WTC11 (cell line): ENCODE measurements around the gene EPHA1.

ENCODE experiments used
- FOXJ3 ChIP-seq: sonication (generic); formaldehyde crosslinking; IDR thresholded peaks from 2 replicates; pipeline ENCODE4 v1.9.0; 2021; ENCODE audit warnings: missing genetic modification reagents, mild to moderate bottlenecking, borderline replicate concordance
- SMAD4 ChIP-seq: sonication (generic); formaldehyde crosslinking; IDR thresholded peaks from 2 replicates; pipeline ENCODE4 v1.8.0; 2022; ENCODE audit warnings: mild to moderate bottlenecking, missing genetic modification reagents
- TEAD4 ChIP-seq: sonication (generic); formaldehyde crosslinking; IDR thresholded peaks from 2 replicates; pipeline ENCODE4 v1.8.0; 2022; ENCODE audit warnings: mild to moderate bottlenecking, missing genetic modification reagents
- USF1 ChIP-seq: sonication (generic); formaldehyde crosslinking; IDR thresholded peaks from 2 replicates; pipeline ENCODE4 v1.8.0; 2022; ENCODE audit warnings: mild to moderate bottlenecking, missing genetic modification reagents
- TF ChIP-seq, protein P1 (sequence below): fragments of 200-600 bp; IDR thresholded peaks from 2 replicates; pipeline ENCODE4 v1.8.0; 2022; ENCODE audit warnings: antibody characterized with exemption

- TF ChIP-seq USF1 (CRISPR knock-in tag) (no peak), TEAD4 (CRISPR knock-in tag) (no peak), SMAD4 (CRISPR knock-in tag) (no peak), FOXJ3 (CRISPR knock-in tag) (no peak)
- TF ChIP-seq, protein P1, sequence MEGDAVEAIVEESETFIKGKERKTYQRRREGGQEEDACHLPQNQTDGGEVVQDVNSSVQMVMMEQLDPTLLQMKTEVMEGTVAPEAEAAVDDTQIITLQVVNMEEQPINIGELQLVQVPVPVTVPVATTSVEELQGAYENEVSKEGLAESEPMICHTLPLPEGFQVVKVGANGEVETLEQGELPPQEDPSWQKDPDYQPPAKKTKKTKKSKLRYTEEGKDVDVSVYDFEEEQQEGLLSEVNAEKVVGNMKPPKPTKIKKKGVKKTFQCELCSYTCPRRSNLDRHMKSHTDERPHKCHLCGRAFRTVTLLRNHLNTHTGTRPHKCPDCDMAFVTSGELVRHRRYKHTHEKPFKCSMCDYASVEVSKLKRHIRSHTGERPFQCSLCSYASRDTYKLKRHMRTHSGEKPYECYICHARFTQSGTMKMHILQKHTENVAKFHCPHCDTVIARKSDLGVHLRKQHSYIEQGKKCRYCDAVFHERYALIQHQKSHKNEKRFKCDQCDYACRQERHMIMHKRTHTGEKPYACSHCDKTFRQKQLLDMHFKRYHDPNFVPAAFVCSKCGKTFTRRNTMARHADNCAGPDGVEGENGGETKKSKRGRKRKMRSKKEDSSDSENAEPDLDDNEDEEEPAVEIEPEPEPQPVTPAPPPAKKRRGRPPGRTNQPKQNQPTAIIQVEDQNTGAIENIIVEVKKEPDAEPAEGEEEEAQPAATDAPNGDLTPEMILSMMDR: no peak
Observed at GRCh38 chr7:143343596-143343995, 65.1 kb downstream of the EPHA1 start.
